Neural progenitor cell (in vitro differentiated cells): ENCODE measurements around the gene TAX1BP3. TPM values are rescaled to one million over a fixed set of nuclear protein-coding genes. Genes with fewer than 3 reads are reported as not detected.

Source experiments
- DNase-seq: peaks from one replicate; pipeline ENCODE4 v3.0.0-alpha.2; 2016; ENCODE audit warnings: low spot score
- H2AFZ ChIP-seq: fragments of 200-600 bp; sonication (generic); replicated peaks from 2 replicates; pipeline ENCODE4 v1.6.1; 2016; ENCODE audit warnings: antibody characterized with exemption
- H3F3A ChIP-seq: fragments of 200-600 bp; sonication (generic); 2 replicates; pipeline ENCODE4 v1.6.1; 2016; ENCODE audit warnings: antibody characterized with exemption, low read depth
- H3K27ac ChIP-seq: fragments of 200-600 bp; sonication (generic); 2 replicates; pipeline ENCODE4 v1.5.1; 2016; ENCODE audit warnings: mild to moderate bottlenecking
- H3K27me3 ChIP-seq: fragments of 200-600 bp; sonication (generic); 2 replicates; pipeline ENCODE4 v1.6.1; 2016; ENCODE audit warnings: mild to moderate bottlenecking, moderate library complexity
- H3K36me3 ChIP-seq: fragments of 200-600 bp; sonication (generic); 2 replicates; pipeline ENCODE4 v1.5.1; 2016
- H3K4me1 ChIP-seq: fragments of 200-600 bp; sonication (generic); 2 replicates; pipeline ENCODE4 v1.6.1; 2016; ENCODE audit warnings: mixed run types
- H3K4me2 ChIP-seq: fragments of 200-600 bp; sonication (generic); 2 replicates; pipeline ENCODE4 v1.6.1; 2016
- H3K4me3 ChIP-seq: fragments of 200-600 bp; sonication (generic); 2 replicates; pipeline ENCODE4 v1.5.1; 2016
- H3K79me2 ChIP-seq: fragments of 200-600 bp; sonication (generic); 2 replicates; pipeline ENCODE4 v1.6.1; 2016; ENCODE audit warnings: low read depth
- H3K9ac ChIP-seq: fragments of 200-600 bp; sonication (generic); 2 replicates; pipeline ENCODE4 v1.6.1; 2016
- H3K9me3 ChIP-seq: fragments of 200-600 bp; sonication (generic); 2 replicates; pipeline ENCODE4 v1.5.1; 2016; ENCODE audit warnings: low read depth
- H4K20me1 ChIP-seq: fragments of 200-600 bp; sonication (generic); 2 replicates; pipeline ENCODE4 v1.6.1; 2016; ENCODE audit warnings: low read depth
- H3K27ac Mint-ChIP-seq: 3 replicates; pipeline ENCODE4 v1.8.0; 2021; ENCODE audit warnings: mixed read lengths
- H3K27me3 Mint-ChIP-seq: 2 replicates; pipeline ENCODE4 v1.8.0; 2022; ENCODE audit warnings: low read depth, mild to moderate bottlenecking, inconsistent platforms, moderate library complexity, mixed read lengths; ENCODE audit not compliant: insufficient read depth
- H3K36me3 Mint-ChIP-seq: 3 replicates; pipeline ENCODE4 v1.8.0; 2021; ENCODE audit warnings: mixed read lengths
- H3K4me1 Mint-ChIP-seq: 3 replicates; pipeline ENCODE4 v1.8.0; 2021; ENCODE audit warnings: mixed read lengths
- H3K4me3 Mint-ChIP-seq: 3 replicates; pipeline ENCODE4 v1.8.0; 2021; ENCODE audit warnings: mild to moderate bottlenecking, moderate library complexity, mixed read lengths
- H3K9me3 Mint-ChIP-seq: 3 replicates; pipeline ENCODE4 v1.8.0; 2020; ENCODE audit warnings: mixed read lengths
- CTCF ChIP-seq: fragments of 200-600 bp; sonication (generic); IDR thresholded peaks from 2 replicates; pipeline ENCODE4 v1.5.1; 2017; ENCODE audit warnings: antibody characterized with exemption, mild to moderate bottlenecking
- EZH2 ChIP-seq: fragments of 200-600 bp; sonication (generic); IDR thresholded peaks from 2 replicates; pipeline ENCODE4 v1.6.1; 2017; ENCODE audit warnings: antibody characterized with exemption, mild to moderate bottlenecking, moderate library complexity
- EZH2phosphoT487 ChIP-seq: fragments of 200-600 bp; sonication (generic); IDR thresholded peaks from 2 replicates; pipeline ENCODE4 v1.6.1; 2017; ENCODE audit warnings: antibody characterized with exemption
- total RNA-seq: library from RNA; depleted of rRNA; stranded (reverse); fragments of >200 nt; gene quantifications from 2 replicates; pipeline ENCODE4 v1.2.3, GENCODE V29; 2015; ENCODE audit warnings: low replicate concordance

TAX1BP3 gene
- total RNA-seq, 1 donor from 2014 or later = 27.3 TPM

GRCh38 chr17:3699951-3700350 lies 31.6 kb upstream of the TAX1BP3 start:
- H3K4me1 ChIP-seq = peaks cover 6% of the 10 kb centered on the region
- no peaks in the 10 kb centered on the region for H3K9me3 ChIP-seq
- peaks cover 38% of the 10 kb centered on the region for H3K27me3 ChIP-seq
- H3K4me1 Mint-ChIP-seq = no peaks in the 10 kb centered on the region
- no peak overlapping the region for H2AFZ ChIP-seq
- H3K4me2 ChIP-seq = no peak overlapping the region
- no peak overlapping the region for H3K4me3 ChIP-seq
- TF ChIP-seq CTCF (no peak), EZH2phosphoT487 (no peak)
- no peak overlapping the region for H3K27ac Mint-ChIP-seq
- no peaks in the 10 kb centered on the region for H3K36me3 ChIP-seq
- H4K20me1 ChIP-seq = peaks cover 6% of the 10 kb centered on the region
- no peak overlapping the region for H3K27ac ChIP-seq
- H3K27me3 Mint-ChIP-seq = peaks cover 23% of the 10 kb centered on the region
- peaks cover 8% of the 10 kb centered on the region for H3K9me3 Mint-ChIP-seq
- no peak overlapping the region for H3K4me3 Mint-ChIP-seq
- no peaks in the 10 kb centered on the region for H3F3A ChIP-seq
- H3K36me3 Mint-ChIP-seq = peaks cover 5% of the 10 kb centered on the region
- no peak for DNase-seq
- H3K9ac ChIP-seq = no peak overlapping the region
- no peaks in the 10 kb centered on the region for H3K79me2 ChIP-seq

GRCh38 chr17:3698139-3698538 lies 29.8 kb upstream of the TAX1BP3 start:
- Histone ChIP-seq H3K36me3 (no peaks in the 10 kb centered on the region), H3K4me3 (no peak overlapping the region), H3F3A (no peaks in the 10 kb centered on the region), H3K4me1 (peaks cover 11% of the 10 kb centered on the region), H3K9ac (no peak overlapping the region), H3K4me2 (no peak overlapping the region), H2AFZ (no peak overlapping the region), H3K27me3 (peaks cover 52% of the 10 kb centered on the region), H4K20me1 (peaks cover 12% of the 10 kb centered on the region), H3K27ac (no peak overlapping the region), H3K79me2 (no peaks in the 10 kb centered on the region), H3K9me3 (no peaks in the 10 kb centered on the region)
- peaks cover 8% of the 10 kb centered on the region for H3K9me3 Mint-ChIP-seq
- H3K27ac Mint-ChIP-seq = no peak overlapping the region
- peaks cover 28% of the 10 kb centered on the region for H3K27me3 Mint-ChIP-seq
- no peak for DNase-seq
- H3K4me3 Mint-ChIP-seq = no peak overlapping the region
- H3K4me1 Mint-ChIP-seq = peaks cover 4% of the 10 kb centered on the region
- TF ChIP-seq EZH2phosphoT487 = no peak
- no peak for TF ChIP-seq EZH2
- no peak for TF ChIP-seq CTCF
- H3K36me3 Mint-ChIP-seq = peaks cover 5% of the 10 kb centered on the region

GRCh38 chr17:3697103-3697476 lies 28.7 kb upstream of the TAX1BP3 start:
- no peak overlapping the region for H3K4me3 ChIP-seq
- H3K27ac Mint-ChIP-seq = no peak overlapping the region
- no peaks in the 10 kb centered on the region for H3K79me2 ChIP-seq
- H4K20me1 ChIP-seq = peaks cover 12% of the 10 kb centered on the region
- peaks cover 4% of the 10 kb centered on the region for H3K4me1 Mint-ChIP-seq
- no peak overlapping the region for H3K4me3 Mint-ChIP-seq
- TF ChIP-seq EZH2phosphoT487 (no peak), CTCF (no peak), EZH2 (no peak)
- H3F3A ChIP-seq = no peaks in the 10 kb centered on the region
- H2AFZ ChIP-seq = no peak overlapping the region
- no peaks in the 10 kb centered on the region for H3K36me3 ChIP-seq
- H3K9me3 ChIP-seq = no peaks in the 10 kb centered on the region
- H3K4me2 ChIP-seq = no peak overlapping the region
- H3K4me1 ChIP-seq = peaks cover 11% of the 10 kb centered on the region
- peaks cover 6% of the 10 kb centered on the region for H3K9me3 Mint-ChIP-seq
- no peak overlapping the region for H3K27ac ChIP-seq
- H3K27me3 Mint-ChIP-seq = peaks cover 31% of the 10 kb centered on the region
- H3K9ac ChIP-seq = no peak overlapping the region
- peaks cover 52% of the 10 kb centered on the region for H3K27me3 ChIP-seq
- DNase-seq = no peak
- H3K36me3 Mint-ChIP-seq = peaks cover 2% of the 10 kb centered on the region
